Stimulated activated naive CD4-positive, alpha-beta T cell treated with Interleukin-2 at 50 U/mL for 16 hours (primary cell): ENCODE measurements around the gene SMIM28.

ENCODE experiments used
- DNase-seq: peaks from one replicate; lab custom pipeline; 2025; lab: John Stamatoyannopoulos, UW

SMIM28 gene

DNA sequence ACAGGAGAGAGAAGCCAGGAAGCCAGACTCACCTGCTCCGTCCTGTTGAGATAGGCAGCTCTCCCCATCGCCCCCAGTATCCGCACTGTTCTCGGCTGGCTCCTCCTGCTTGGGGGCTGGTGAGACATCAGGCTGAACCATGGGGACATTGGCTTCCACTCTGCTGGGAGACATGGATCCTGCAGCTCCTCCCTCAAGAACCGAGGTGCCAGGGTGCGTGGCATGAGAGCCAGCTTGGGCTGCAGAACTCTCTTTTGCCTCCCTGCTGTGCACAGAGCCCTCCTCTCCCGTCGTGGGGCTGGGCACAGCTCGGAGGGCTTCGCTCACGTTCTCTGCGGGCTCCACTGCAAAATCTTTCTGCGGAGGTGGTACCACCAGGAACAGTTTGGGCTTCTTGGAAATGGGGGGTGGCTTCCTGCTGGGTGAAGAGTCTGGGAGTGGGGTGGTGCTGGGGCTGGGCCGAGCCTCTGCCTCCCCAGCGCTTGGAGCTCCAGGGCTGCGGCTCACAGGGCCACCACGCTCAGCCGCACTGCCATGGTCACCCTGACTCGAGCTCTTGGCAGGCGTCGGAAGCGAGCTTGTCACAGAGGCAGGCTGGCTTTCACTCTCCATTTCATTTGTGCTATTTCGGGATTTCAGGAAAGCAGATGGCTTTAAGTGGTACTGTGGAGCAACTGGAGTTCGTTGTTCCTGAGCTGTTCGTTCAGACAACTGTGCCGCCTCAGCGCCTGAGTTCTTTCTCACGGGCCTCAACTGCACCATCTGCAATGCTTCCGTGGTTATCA, 52.8 kb downstream of the SMIM28 start:
- no peak for DNase-seq

DNA sequence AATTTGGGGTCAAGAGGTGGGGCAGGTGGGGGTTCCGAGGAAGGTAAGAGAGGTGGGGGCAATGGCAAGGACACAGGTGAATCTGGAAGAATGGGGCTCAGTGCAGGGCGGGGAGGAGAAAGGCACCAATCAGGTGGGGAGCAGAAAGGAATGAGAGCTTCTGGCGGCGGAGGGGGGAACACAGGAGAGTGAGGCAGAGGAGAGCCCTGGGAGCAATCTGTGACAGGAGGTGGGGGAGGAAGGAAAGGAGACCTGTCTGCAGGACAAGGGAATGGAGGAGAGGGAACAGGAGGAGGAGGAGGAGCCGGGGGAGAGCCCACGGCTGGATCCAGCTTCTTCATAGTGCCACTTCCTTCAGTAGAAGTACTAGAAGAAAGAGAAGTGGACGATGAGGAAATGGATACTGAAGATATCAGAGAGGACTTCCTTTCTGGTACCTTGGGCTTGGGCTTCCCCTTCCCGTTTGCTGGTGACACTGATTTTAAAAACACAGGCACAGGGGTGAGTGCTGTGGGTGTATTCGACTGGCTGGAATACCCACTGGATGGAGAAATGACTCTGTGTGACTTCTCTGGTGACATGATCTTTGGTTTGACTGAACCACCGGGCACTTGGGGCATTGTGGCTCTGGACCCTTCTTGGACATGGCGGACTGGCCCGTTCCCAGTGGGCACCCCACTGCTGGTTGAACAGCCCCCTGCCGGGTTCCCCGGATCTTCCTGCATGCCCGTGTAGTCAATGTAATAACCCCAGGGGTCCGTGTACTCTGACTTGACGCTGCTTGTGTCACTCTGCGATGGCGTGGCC, 53.8 kb downstream of the SMIM28 start:
- no peak for DNase-seq

DNA sequence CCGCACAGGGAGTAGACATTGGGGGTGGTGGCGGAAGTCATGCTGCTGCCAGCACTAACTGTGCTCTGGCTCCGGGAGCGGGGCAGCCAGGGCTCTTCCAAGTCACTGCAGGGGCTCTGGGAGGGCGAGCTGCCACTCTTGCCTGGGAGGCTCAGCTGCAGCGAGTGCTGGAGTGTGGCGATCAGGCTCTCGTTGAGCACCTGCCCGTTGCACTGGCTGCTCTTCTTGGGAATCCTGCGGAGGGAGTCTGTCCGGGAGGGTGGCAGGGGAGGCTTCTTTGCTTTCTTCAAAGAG, 54.3 kb downstream of the SMIM28 start:
- no peak for DNase-seq
